GM12892 (cell line): ENCODE measurements around the gene TACR2.

Experiments used
- POLR2A ChIP-seq: IDR thresholded peaks from 2 replicates; pipeline ENCODE4 v1.6.1; 2011; ENCODE audit warnings: low read depth, low read length, control low read depth
- TAF1 ChIP-seq: IDR thresholded peaks from 2 replicates; pipeline ENCODE4 v1.6.1; 2011; ENCODE audit warnings: low read depth, mild to moderate bottlenecking, control low read depth, low read length, borderline replicate concordance

DNA sequence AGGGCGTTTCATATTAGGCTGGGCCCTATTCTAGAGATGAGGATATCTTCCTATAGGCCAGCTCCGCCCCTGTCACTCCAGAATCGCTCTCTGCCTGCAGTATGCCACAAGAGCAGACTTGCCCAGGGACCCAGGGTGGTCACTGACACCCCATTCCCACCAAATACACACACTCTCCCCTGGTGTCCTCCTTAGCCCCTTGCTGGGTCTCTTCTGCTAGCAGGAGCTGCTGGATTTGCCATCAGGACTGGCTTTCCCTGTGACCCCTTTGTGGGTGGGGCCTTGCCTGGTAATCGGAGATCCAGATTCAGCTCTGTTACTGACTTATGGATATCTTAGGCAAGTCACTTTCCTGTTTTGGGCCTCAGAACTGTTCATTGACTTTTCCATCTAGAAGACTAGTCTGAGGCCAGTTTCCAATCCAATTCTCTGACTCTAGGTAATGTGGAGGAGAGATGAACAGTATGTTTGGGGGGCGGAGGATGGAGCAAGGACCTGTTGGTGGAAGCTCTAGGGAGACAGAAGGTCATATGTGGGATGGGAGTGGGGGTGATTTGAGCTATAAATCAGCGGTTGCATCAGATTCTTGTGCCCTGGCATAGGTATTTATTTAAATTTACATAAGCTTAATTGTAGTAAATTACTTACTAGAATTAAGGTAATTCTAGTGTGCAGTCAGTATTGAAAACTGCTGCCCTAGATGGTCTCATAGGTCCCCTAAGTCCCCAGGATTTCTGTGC is 36.1 kb upstream of the TACR2 start:
- TF ChIP-seq POLR2A, result no peak
- TF ChIP-seq TAF1, result no peak
